GM18498 (cell line): ENCODE results near the gene NCBP2.
A peak's percentile ranks its signal among the peaks of the same experiment; 100 is the strongest.

Source experiments
- ATAC-seq: cut with Tn5 transposase; IDR thresholded peaks from one replicate; pipeline ENCODE4 v1.9.1; 2021; ENCODE audit warnings: mild to moderate bottlenecking, moderate library complexity; ENCODE audit not compliant: unreplicated experiment

The NCBP2 gene

GRCh38 chr3:196941729-196942225 is 551 bp downstream of the NCBP2 start:
- peak; percentile 31 for ATAC-seq

GRCh38 chr3:196938576-196938975 is 3.8 kb downstream of the NCBP2 start:
- ATAC-seq: no peak

- ATAC-seq: no peak
These were observed 4.2 kb downstream of the NCBP2 start for GRCh38 chr3:196938124-196938523.

- no peak for ATAC-seq
These were observed 6.0 kb downstream of the NCBP2 start for GRCh38 chr3:196936288-196936687.

GRCh38 chr3:196932600-196932999 is 9.7 kb downstream of the NCBP2 start:
- no peak for ATAC-seq

- no peak for ATAC-seq
These were observed 10.3 kb downstream of the NCBP2 start for GRCh38 chr3:196931828-196932587.

- ATAC-seq: no peak
These were observed 11.2 kb downstream of the NCBP2 start for GRCh38 chr3:196931157-196931556.

GRCh38 chr3:196927571-196928453 is 14.5 kb downstream of the NCBP2 start:
- ATAC-seq: no peak

GRCh38 chr3:196920733-196921132 is 21.6 kb downstream of the NCBP2 start:
- ATAC-seq: no peak

GRCh38 chr3:196918968-196919367 is 23.4 kb downstream of the NCBP2 start:
- no peak for ATAC-seq

GRCh38 chr3:196916995-196917394 is 25.3 kb downstream of the NCBP2 start:
- no peak for ATAC-seq

- ATAC-seq: no peak
These were observed 26.1 kb downstream of the NCBP2 start for GRCh38 chr3:196916221-196916620.

- ATAC-seq: no peak
These were observed 27.0 kb downstream of the NCBP2 start for GRCh38 chr3:196915375-196915774.

- no peak for ATAC-seq
These were observed 27.5 kb downstream of the NCBP2 start for GRCh38 chr3:196914866-196915265.

- no peak for ATAC-seq
These were observed 38.6 kb downstream of the NCBP2 start for GRCh38 chr3:196903740-196904139.

GRCh38 chr3:196902296-196902695 is 40.0 kb downstream of the NCBP2 start:
- ATAC-seq: no peak

GRCh38 chr3:196901768-196902167 is 40.6 kb downstream of the NCBP2 start:
- no peak for ATAC-seq

- no peak for ATAC-seq
These were observed 46.1 kb downstream of the NCBP2 start for GRCh38 chr3:196896229-196896628.

- ATAC-seq: no peak
These were observed 47.6 kb downstream of the NCBP2 start for GRCh38 chr3:196894557-196895295.

GRCh38 chr3:196889844-196890708 is 52.3 kb downstream of the NCBP2 start:
- ATAC-seq: no peak
